RWPE1 (cell line): Measurements from ENCODE around the gene MFNG.
A peak's percentile ranks its signal among the peaks of the same experiment; 100 is the strongest.

Experiments used
- CTCF ChIA-PET: fragments of 350-600 bp; sonication (Branson Sonifier 250); formaldehyde crosslinking; extraction: SDS; loops from one replicate; lab custom pipeline; 2021; lab: Yijun Ruan, JAX
- POLR2A ChIA-PET: fragments of 400-600 bp; formaldehyde crosslinking; extraction: SDS; loops from one replicate; lab custom pipeline; 2020; ENCODE audit warnings: antibody characterized with exemption; ENCODE audit not compliant: low non-redundant PET; lab: Yijun Ruan, JAX
- DNase-seq: peaks from one replicate; pipeline ENCODE4 v3.0.0; 2012; ENCODE audit warnings: low spot score
- H3K27ac ChIP-seq: fragments of 450-650 bp; 2 replicates; pipeline ENCODE4 v1.5.1; 2017
- CTCF ChIP-seq: fragments of 450-650 bp; conservative IDR thresholded peaks from 2 replicates; pipeline ENCODE4 v1.5.1; 2017; ENCODE audit warnings: low read depth, mild to moderate bottlenecking

The MFNG gene

GRCh38 chr22:37491106-37491505 is 4.9 kb upstream of the MFNG start:
- H3K27ac ChIP-seq = peak overlapping the region; percentile 52; the same call in 1 of the 2 replicates
- no peak for DNase-seq
- CTCF ChIA-PET = interaction anchor here (1.1 kb wide), 1 partner anchor 19 kb away, joined by 3 read pairs; no protein-coding TSS in a partner anchor
- POLR2A ChIA-PET = no interaction called here
- TF ChIP-seq CTCF = no peak

GRCh38 chr22:37489983-37490382 is 3.8 kb upstream of the MFNG start:
- DNase-seq = no peak
- TF ChIP-seq CTCF = no peak
- ChIA-PET POLR2A (no interaction called here), CTCF (interaction anchor here (0.6 to 1.1 kb wide), 2 partner anchors 18 to 293 kb away, joined by 3 read pairs; no protein-coding TSS in a partner anchor)
- H3K27ac ChIP-seq = peak overlapping the region; percentile 52

- peak overlapping the region; percentile 52 for H3K27ac ChIP-seq
- TF ChIP-seq CTCF = no peak
- ChIA-PET POLR2A (no interaction called here), CTCF (interaction anchor here (1.1 kb wide), 1 partner anchor 16 kb away, joined by 3 read pairs; no protein-coding TSS in a partner anchor)
- DNase-seq = no peak
Measured at GRCh38 chr22:37488337-37489135, 2.4 kb upstream of the MFNG start.

- peak overlapping the region; percentile 52 for H3K27ac ChIP-seq
- POLR2A ChIA-PET = no interaction called here
- no peak for TF ChIP-seq CTCF
- no peak for DNase-seq
- CTCF ChIA-PET = interaction anchor here (0.9 kb wide), 1 partner anchor 80 kb away, joined by 3 read pairs; no protein-coding TSS in a partner anchor
Measured at GRCh38 chr22:37487571-37487970, 1.4 kb upstream of the MFNG start.

- ChIA-PET POLR2A (no interaction called here), CTCF (interaction anchor here (0.9 to 1.0 kb wide), 2 partner anchors 15 to 80 kb away, joined by 3 read pairs; no protein-coding TSS in a partner anchor)
- no peak for TF ChIP-seq CTCF
- peak overlapping the region; percentile 52 for H3K27ac ChIP-seq
- no peak for DNase-seq
Measured at GRCh38 chr22:37487129-37487528, 945 bp upstream of the MFNG start.

- DNase-seq = no peak
- CTCF ChIA-PET = interaction anchor here (1.0 kb wide), 1 partner anchor 13 kb away, joined by 3 read pairs; no protein-coding TSS in a partner anchor
- TF ChIP-seq CTCF = no peak
- peak overlapping the region; percentile 52 for H3K27ac ChIP-seq
- POLR2A ChIA-PET = no interaction called here
Measured at GRCh38 chr22:37485395-37486223, 575 bp downstream of the MFNG start.
